HUDEP-2 (cell line): Measurements from ENCODE around the gene MORN4.
"Not testable (repeated sequence)": the region's sequence is repeated elsewhere in the genome, so short reads cannot be mapped to it uniquely, and the experiment has no call there.

Experiments used
- DNase-seq, 76 experiments: peaks; one replicate each; lab custom pipeline; 2025; ENCODE audit not compliant: unreplicated experiment in 76 of 76; lab: John Stamatoyannopoulos, UW

Gene MORN4

DNA sequence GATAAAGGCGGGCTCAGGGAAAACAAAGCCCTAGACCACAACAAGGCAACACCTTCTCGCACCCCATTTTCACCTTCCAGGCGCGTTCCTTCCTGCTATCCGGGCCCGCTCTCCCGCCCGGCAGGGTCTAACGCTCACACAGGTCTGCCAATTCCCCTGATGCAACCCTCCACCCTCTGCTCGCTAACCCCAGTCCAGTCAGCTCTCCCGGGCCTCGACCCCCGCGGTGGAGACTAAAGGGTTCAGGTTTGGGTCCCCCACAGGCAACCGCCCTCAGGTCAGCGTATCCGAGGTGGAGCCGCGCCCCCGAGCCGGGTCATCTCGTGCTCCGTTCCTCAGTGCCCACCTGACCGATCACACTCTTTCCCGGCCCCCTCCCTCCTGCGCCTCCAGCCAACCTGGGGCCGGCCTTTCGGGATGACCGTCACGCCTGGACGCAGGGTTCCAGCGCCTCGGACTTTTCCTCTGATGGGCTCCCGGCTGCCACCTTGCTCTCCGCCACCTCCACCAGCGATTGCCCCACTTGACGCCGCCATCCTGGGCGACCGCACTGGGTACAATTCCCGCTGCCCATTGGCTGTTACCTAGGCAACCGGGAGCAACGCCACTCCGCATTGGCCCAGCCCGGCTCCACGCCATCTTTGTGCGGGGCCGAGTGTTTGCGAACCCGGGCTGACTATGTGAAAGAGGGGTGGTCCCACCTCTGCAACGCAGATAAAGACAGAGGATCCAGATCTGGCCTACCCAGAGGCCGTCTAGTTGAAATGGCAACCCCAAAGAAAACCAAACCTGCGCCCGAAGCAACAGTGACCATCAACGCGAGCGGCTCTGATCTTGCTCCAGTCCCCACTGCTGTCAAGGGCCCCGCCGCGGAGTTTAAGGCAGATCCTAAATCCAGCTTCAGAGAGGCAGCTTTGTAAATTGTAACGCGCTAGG lies at the start of gene MORN4:
Gene MORN4 (minus strand): TSS at position 552 of the 936 bp plus-strand sequence. CDS start 13,847 bp downstream, outside the sequence.
- peak; percentile 9 to 95 (median 89) for DNase-seq

DNA sequence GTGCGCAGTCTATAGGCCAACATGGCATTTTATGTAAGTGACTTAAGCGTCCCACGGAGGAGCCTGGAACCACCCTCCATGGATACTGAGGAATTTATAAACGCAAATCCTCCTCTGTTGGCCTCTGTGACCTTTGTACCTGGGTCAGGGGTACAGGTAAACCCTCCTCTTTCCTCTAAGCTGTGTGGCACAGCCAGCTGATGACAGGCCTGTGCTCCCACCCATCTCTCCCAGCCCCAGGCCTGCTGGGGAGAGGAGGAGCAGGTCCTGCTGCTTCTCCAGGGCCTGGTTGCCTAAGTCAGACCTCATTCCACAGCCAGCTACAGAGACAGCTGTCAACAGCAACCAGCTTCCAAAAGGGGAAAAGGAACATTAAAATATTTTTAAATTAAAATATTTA lies 48.7 kb upstream of the MORN4 start:
- DNase-seq = no peak

DNA sequence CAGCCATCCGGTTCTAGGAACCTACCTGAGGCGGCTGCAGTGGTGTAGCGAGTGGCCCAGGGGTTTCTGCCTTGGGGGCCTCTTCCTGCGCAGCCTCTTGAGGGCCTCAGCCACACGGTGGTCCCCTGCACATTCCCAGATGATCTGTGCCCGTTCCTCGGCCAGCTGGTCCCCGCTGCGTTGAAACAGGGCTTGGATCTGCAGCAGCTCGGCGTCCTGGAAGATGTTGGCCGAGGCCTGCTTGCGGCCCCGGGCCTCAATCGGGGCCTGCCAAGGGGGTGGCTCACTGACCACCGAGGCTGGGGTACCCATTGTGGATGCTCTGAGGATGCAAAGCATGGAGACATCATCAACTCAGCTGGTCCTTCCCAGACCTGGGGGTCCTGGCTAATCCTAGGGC lies 46.3 kb upstream of the MORN4 start:
- no peak for DNase-seq

DNA sequence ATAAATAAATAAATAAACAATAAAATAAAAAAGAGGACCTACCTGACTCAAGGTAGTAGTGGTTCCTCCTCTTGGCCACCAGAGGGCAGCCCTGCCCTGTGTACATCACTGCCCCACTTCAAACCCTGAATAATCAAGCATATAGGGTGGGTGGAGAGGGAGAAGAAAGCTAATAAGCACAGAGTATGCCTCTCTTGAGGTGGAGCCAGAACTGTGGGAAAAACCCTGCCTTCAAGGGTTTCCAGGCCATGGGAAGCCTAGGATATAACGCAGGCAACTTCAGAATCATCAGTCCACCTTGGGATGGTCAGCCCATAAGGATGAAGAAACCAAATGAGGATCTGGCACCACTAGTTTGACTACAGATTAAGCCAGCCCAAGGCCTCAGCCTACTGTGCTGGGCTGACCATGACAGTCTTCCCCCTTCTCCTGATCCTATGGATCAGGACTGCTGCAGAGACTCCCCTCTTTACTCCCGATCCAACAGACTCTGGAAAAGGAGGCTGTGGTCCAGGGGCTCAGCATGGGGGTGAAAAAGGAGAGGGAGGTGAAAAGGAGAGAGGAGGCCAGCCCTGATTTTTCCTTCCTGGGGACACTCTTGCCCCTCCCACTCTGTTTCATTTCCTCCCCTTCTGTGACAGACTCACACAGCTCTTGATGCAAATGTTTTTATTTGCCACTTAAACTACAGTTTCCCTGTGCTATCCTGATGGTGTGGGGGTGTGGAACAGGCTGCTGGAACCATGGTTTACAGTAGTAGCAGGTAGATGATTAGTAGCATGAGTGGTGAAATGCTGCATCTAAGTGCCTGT lies 43.7 kb upstream of the MORN4 start:
- DNase-seq = peak in 21 of 76 experiments; percentile 7 to 49 (median 21)

DNA sequence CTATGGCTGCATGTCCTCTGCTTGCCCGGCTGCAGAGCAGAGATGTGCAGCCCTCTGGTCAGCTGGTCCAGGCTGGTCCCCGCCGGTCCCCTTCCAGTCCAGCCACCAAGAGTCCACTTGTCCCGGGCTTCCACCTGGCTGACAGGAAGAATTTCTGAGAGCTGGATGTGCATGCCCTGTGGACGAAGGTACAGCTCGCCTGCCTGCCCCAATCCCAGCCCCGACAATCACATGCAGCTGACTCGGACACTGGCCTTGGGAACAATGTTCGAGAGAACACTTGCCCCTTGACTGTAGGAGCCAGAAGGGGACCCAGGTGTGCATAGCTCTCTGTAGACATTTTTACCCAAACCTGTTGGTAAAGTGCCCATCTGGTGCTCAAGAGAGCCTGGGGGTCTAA lies 41.9 kb upstream of the MORN4 start:
- DNase-seq = no peak

DNA sequence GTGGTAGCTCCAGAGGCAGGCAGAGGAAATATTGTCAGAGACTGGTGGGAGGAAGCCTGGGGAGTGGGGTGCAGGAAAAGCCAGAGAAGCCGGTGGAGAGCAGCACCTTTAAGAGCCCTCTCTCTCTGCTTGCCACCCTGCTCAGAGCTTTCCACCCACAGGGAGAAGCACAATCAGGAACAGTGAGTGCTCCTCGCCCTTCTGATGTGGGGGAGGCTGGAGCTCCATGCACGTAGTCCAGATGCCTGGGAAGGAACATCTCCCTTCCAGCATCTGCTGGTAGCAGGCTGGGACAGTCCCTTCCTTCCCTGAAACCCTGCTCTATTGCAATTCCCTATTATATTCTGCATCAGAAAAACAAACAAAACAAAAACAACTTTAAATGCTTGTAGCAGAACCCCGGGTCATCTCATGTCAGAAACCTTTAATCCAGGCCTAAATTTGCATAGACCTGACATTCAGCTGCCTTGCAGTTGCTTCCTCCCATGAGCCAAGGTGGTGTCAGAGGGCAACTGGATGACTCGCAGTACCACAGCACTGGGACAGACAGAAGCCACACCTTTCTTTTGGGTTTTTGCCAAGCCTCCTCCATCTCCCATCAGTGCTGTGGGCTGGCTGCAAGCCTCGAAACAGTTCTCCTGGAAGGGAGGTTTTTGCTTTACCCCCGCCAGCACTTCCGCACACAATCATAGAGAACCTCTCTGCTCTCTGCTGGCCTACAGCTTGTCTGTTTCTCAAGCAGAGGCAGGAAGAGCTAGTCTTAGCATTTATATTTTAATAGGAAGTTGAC lies 40.6 kb upstream of the MORN4 start:
- DNase-seq = peak in 74 of 76 experiments; percentile 27 to 97 (median 86)

DNA sequence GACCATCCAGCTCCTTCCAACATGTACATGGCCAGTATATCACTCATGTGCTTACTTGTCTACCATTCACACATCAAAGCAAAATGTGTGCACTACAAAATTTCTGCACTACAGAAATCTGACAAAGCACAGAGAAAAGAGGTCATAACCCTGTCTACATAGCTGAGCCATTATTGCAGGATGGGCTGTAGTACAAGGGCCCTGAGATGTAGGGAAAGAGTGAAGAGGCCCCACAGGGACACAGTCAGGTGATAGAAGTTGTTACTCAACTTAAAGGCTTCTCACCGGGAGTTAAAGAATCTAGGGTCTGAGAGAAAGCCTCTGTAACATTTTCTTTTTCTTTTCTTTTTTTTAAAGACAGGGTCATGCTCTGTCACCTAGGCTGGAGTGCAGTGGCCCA lies 36.3 kb upstream of the MORN4 start:
- DNase-seq = no peak

DNA sequence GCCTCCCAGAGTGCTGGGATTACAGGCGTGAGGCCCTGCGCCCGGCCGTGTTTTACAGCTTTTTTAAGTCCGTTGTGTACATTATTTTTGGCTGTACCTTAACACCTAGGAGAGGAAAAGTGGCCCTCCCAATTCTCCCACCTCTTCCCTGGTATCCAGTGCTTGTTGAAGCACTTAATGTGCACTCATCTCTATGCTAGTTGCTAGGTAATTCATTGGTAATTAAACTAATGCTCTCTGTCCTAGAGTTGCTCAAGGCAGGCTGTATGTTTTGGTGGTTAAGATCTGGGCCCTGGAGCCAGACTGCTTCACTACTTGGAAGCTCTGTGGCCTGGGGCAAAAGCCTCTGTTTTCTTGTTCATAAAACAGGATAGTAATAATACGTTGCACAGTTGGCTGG lies 34.2 kb upstream of the MORN4 start:
- peak in 2 of 76 experiments; percentile 10 to 42 for DNase-seq

DNA sequence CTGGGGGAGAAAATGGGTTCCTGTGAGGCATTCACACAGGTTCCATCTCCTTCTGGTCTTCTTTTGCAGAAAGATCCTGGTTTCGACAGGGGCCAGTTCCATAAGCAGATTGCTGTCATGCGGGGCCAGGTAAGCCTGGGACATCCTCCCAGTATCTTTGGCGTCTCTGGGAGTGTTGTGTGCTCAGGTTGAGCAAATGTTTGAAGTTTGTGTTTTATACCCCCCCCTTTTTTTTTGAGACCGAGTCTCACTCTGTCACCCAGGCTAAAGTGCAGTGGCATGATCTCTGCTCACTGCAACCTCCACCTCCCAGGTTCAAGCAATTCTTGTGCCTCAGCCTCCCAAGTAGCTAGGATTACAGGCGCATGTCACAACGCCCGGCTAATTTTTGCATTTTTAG lies 33.7 kb upstream of the MORN4 start:
- DNase-seq = no peak

DNA sequence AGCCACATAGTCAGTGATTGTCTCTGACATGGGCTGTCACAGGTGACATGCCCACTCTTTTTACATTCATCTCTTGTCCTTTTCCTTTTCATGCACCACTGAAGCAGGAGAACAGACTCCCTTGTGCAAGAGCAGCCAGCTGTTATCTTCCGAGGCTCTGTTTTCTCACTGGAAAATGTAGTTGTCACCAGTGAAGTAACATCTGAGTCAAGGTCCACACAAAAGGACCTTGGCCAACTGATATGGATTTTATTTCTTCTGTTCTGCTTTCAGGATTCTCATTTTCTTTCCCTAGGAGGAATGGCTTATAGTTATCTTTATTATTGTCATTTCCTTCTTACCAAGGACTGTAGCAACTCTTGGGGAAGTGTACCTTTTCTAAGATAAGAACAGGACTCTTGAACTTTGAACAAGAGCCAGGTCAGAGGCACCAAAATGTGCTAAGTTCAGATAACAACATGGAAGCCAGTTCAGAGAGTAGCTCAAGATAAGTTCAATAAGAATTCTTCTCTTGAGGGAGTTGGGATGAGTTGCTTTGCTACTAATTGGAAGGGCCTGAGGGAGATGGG lies 31.1 kb upstream of the MORN4 start:
- DNase-seq = peak in 66 of 76 experiments; percentile 19 to 94 (median 64)

DNA sequence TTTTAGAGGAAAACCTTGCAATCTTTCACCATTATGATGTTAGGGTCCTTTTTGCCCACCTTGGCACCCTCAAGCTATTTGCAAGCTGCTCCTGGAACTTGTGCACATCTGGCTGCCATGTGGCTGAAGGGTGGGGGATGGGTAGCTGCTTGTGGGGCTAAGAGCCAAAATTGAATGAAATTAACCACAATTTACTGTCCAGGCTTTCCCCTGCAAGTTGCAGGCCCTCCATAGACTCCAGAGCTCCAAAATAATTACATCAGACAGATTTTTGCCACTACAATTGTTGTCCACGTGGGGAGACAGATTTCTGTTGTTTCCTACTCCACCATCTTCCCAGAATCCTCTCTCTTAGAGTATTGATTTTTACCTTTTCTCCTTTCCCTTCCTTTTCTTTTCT lies 26.3 kb upstream of the MORN4 start:
- DNase-seq = peak in 3 of 76 experiments; percentile 12 to 22 (median 22)

DNA sequence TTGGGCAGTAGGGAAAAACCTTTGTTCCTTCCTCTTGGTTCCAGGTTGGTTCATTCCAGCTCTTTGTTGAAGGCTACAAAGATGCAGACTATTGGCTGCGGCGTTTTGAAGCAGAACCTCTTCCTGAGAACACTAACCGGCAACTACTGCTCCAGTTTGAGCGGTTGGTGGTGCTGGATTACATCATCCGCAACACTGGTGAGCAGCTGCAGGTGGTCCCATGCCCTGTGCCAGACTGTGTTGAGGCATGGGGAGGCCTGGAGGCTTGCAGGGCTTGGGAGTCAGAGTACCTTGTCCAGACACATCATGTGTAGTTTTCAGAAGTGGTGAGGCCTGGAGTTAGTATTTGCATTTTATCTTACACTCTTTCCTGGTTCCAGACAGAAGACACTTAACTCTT lies 23.5 kb upstream of the MORN4 start:
- no peak for DNase-seq

DNA sequence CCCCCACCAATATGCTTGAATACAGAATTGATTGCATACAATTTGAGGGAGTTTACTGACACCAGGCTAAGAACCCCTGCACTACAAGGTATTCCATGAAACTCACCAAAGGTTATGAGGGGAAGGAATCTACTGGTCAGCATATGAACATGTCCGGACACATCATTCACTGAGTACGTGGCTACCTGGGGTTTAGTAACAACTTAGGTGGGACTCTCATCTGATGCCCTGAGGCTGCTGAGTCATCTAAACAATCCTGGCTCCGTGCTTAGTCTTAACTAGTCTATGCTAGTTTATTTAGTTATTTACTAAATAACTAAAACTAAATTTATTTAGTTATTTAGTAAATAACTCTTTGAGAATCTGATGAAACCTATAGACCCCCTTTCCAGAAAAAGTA lies 18.5 kb upstream of the MORN4 start:
- DNase-seq = no peak

DNA sequence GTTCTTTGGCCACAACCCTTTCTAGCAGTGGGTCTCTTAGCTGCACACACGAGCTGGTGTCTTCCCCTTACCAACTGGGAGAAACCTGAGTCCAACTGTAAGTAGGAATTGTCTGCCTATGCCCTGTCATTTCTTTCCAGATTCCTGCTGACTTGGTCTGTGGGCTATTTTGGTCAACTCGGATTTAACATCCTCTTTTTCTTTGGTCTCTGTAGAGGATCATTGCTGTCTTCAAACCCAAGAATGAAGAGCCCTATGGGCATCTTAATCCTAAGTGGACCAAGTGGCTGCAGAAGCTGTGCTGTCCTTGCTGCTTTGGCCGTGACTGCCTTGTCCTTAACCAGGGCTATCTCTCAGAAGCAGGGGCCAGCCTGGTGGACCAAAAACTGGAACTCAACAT lies 17.4 kb upstream of the MORN4 start:
- DNase-seq = no peak

DNA sequence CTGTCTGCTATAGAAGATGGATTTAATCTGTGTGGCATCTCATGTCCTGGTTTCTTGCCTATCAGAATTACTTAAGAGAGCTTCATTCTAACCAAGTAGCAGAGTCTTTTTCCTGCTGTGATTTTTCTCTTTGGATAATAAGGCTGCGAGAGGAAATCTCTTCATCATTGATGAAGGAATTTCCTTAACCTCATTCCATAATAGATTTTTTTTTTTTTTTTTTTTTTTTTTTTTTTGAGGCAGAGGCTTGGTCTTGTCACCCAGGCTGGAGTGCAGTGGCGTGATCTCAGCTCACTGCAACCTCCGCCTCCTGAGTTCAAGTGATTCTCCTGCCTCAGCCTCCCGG lies 16.1 kb upstream of the MORN4 start:
- DNase-seq = not testable (repeated sequence)

DNA sequence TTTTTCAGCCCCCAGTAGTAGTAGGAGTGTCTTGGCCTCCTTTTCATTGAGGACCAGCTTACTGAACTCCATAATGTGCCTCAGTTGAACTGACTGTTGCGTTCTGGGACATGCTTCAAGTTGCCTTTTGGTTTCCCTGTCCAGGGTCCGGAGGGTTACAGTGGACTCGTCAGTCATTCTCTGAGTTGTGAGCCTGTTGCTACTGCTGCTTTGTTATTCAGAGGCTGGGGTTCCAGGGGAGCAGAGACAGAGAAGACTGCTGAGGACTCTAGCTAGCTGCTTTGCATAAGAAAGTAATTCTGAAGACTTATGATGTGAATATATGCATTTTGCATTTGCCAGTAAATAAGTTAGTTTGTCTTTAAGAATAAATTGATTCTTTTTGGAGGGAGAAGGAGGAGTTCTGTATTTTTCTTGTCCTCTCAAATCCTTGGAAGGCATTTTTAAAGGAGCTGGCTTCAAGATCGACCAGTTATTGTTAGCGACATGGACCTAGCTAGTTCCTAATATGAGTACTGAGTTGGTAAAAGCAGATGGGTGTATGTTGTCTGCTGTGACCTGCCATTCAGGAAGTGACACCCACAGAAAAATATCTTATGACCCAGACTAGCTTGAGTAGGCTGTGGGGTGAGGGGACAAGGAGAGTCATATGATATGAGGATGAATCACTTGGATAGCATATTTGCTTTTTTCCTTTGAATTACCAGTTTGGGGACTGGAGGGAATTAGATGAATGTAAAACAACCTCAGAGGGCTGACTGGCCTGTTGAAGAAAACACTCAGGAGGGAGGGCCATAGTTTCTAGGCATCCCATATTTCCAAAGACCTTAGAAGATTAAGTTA lies 15.5 kb upstream of the MORN4 start:
- peak in 56 of 76 experiments; percentile 7 to 81 (median 53) for DNase-seq

DNA sequence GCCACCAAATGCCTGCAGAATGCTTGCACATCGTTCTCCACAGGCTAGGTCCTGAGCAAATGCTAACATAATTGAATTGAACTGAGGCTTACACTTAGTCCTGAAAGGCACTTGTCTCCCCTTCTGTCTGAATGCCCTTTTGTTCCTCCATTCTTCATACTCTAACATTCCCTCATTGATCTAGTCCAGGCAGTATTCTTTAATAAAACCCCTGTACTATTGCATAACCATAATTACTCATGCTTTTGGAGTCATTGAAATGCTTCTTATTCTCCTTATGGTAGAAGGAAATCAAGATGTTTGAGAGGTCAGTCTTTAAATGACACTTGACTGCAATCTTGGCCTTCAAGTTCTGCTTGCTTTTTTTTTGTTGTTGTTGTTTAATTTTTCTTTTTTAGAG lies 14.3 kb upstream of the MORN4 start:
- DNase-seq = no peak

DNA sequence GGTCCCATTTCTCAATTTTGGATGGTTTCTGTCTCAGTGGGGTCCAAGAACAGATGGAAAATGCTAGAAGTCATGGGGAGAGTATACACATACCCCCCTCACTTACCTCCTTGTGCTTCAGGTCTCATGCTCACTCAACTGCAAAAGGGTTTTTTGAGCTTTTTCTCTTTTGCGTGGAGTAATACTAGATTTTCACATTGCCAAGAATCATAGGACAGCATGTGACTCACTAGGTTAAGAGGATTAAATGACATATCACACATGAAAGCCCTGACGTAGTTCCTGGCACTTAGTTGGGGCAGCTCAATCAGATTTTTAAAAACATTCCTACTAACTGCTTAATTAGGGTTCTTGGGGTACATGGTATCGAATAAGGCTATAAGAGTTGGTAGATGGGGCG lies 11.6 kb upstream of the MORN4 start:
- DNase-seq = no peak

DNA sequence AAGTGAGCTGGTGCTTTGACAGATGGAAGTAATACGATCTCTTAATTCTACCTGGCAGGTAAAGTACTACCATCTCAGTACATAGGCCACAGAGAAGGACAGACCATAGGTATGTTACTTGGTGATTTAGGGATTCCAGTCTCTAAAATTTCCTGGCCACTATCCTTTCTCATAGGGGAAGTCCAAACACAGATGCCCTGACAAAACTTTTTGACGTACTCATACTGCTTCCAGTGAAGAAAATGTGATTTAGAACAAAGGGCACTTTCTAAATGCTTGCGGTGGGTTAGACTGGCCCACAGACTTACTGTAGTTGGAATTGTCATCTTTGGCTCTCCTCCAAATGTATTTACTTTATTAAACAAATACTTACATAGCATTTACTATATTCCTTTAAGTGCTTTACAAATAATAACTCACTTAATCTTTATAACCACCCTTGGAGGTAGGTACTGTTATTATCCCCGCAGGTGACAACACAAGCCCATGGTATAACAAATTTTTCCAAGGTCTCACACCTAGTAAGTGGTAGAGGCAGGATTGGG lies 10.2 kb upstream of the MORN4 start:
- no peak for DNase-seq
